Measurements from ENCODE around the gene TMEM130.

DNA sequence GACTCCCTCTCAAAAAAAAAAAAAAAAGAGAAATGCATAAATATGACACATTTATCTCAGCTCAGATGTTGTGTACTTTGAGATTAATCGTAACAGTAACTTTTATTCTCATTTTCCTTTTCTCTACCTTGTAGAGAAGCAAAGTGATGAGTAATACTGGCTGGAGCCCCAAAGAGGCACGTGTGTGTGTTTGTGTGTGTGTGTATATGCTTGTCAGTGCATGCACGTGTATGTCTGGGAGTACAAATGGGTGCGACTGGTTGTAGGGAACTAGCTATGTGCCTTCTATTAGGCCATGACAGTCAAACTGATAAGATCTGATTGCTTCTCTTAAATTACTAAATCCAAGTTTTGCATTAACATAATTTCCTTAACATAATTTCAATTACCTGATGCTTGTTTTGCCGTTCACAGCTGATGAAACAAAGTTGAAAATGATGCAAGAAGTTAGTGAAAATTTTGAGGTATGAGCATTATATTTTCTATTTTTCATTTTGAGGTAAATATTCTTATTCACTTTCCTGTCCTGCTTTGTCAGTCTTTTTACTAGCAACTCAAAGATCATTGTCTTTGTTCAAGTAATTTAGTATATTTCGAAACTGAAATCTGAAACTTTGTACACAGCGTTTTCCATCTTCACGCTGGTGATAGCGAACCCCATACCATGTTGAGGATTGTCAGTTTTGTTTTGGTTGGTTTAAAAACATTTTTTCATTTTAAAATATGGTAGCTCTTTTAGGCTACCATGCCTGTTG, 11.9 kb upstream of the TMEM130 start:
- no peak for TF ChIP-seq TAF1 (IDR thresholded peaks at IDR 0.05; ENCODE audit: low read depth, low read length)
- TF ChIP-seq POLR2AphosphoS5 (IDR thresholded peaks at IDR 0.05; ENCODE audit: low read depth, low read length) = no peak
- TF ChIP-seq PAX5 (IDR thresholded peaks at IDR 0.05; ENCODE audit: insufficient read depth, low read length, severe bottlenecking) = no peak
- no peak for TF ChIP-seq POLR2A (IDR thresholded peaks at IDR 0.05; ENCODE audit: low read depth, low read length)
- no peak for TF ChIP-seq SPI1 (IDR thresholded peaks at IDR 0.05; ENCODE audit: low read depth, low read length)
- TF ChIP-seq POU2F2 (IDR thresholded peaks at IDR 0.05; ENCODE audit: low read depth, low read length) = no peak

Data from GM12891 (cell line).